GM19452 (cell line): Measurements from ENCODE around the gene ZCCHC10.
A peak's percentile ranks its signal among the peaks of the same experiment; 100 is the strongest.
"Not testable (repeated sequence)": the region's sequence is repeated elsewhere in the genome, so short reads cannot be mapped to it uniquely, and the experiment has no call there.

ENCODE experiments used
- ATAC-seq: cut with Tn5 transposase; IDR thresholded peaks from one replicate; pipeline ENCODE4 v1.9.1; 2021; ENCODE audit not compliant: unreplicated experiment

The ZCCHC10 gene

DNA sequence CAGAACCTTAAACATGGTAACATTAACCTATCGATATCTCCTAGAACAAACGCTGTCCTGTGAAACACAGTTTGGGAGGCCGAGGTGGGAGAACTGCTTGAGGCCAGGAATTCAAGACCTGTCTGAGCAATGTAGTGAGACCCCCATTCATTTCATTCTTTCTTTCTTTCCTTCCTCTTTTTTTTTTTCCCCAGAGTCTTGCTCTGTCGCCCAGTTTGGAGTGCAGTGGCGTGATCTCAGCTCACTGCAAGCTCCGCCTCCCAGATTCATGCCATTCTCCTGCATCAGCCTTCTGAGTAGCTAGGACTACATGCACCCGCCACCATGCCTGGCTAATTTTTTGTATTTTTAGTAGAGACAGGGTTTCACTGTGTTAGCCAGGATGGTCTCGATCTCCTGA, 20.2 kb upstream of the ZCCHC10 start:
- not testable (repeated sequence) for ATAC-seq

GRCh38 chr5:133041910-133042309, 15.6 kb upstream of the ZCCHC10 start:
- no peak for ATAC-seq

- ATAC-seq: no peak
These were observed 14.9 kb upstream of the ZCCHC10 start for GRCh38 chr5:133041157-133041784.

DNA sequence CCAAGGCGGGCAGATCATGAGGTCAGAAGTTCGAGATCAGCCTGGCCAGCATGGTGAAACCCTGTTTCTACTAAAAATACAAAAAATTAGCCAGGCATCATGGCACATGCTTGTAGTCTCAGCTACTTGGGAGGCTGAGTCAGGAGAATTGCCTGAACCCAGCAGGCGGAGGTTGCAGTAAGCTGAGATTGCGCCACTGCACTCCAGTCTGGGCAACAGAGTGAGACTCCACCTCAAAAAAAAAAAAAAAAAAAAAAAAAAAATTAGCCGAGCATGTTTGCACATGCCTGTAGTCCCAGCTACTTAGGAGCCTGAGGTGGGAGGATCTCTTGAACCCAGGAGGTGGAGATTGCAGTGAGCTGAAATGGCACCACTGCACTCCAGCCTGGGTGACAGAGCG, 10.3 kb upstream of the ZCCHC10 start:
- not testable (repeated sequence) for ATAC-seq

GRCh38 chr5:133035224-133035623, 8.9 kb upstream of the ZCCHC10 start:
- no peak for ATAC-seq

GRCh38 chr5:133034064-133034463, 7.7 kb upstream of the ZCCHC10 start:
- ATAC-seq: no peak

GRCh38 chr5:133032852-133033742, 6.7 kb upstream of the ZCCHC10 start:
- ATAC-seq: peak; percentile 66

DNA sequence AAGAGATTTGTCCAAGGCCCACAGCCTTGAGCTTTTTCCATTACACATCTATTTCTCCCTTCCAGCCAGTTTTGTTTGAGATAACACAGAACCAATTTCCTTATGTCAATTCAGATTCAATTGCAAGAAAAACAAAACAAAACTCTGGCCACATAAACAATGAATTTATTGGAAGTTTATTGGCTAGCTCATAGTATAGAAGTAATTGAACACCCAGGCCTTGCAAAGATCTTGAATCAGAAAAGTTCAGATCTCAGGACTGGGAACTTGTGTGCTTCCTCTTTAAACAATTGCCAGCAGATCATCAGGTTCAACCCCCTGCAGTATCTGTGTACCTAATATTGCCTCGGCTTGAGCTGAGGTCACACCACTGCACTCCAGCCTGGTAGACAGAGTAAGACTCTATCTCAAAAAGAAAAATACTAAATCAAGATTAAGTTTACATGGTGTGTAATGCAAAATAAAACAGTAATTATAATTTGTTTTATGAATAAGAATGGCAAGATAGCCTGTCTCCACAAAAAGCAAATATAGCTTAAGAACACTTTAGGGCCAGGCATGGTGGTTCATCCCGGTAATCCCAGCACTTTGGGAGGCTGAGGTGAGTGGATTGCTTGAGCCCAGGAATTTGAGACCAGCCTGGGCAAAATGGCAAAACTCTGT, 4.1 kb upstream of the ZCCHC10 start:
- no peak for ATAC-seq

- no peak for ATAC-seq
These were observed 3.1 kb upstream of the ZCCHC10 start for GRCh38 chr5:133029416-133029815.

GRCh38 chr5:133026664-133027153, 360 bp upstream of the ZCCHC10 start:
- ATAC-seq: no peak

DNA sequence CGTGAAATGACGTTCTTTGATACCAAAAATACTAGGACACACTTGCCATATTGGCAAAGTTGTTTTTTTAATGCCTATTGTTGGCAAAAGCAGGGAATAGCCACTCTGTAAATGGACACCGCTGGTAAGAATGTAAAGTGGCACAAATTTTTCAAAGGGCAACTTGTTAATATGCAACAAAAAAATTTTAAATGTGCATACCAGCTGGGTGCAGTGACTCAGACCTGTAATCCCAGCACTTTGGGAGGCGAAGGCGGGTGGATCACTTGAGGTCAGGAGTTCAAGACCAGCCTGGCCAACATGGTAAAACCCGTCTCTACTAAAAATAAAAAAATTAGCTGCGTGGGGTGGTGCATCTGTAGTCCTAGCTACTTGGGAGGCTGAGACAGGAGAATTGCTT, 6.9 kb downstream of the ZCCHC10 start:
- not testable (repeated sequence) for ATAC-seq

GRCh38 chr5:133017964-133018363, 8.4 kb downstream of the ZCCHC10 start:
- no peak for ATAC-seq

GRCh38 chr5:133015466-133015865, 10.9 kb downstream of the ZCCHC10 start:
- no peak for ATAC-seq

- not testable (repeated sequence) for ATAC-seq
These were observed 17.9 kb downstream of the ZCCHC10 start for GRCh38 chr5:133008455-133008854.

- no peak for ATAC-seq
These were observed 19.7 kb downstream of the ZCCHC10 start for GRCh38 chr5:133006653-133007052.

DNA sequence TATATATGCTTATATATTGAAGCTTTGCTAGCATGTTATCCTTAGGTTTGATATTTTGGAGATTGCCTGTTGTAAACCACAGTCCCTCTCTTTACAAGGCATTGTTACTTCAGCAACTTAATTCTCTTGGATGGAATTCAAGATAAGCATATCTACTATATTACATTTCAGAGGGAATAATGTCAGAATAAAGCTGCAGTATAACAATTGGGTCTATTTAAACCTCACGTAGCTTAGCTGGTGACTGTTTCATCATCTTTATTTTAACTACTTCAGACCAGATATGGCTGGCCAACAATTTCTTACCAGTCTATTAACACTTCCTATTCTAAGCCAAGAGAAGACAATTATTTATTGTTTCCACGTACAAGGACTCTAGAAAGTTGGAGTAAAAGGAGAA, 27.1 kb downstream of the ZCCHC10 start:
- no peak for ATAC-seq

- no peak for ATAC-seq
These were observed 27.8 kb downstream of the ZCCHC10 start for GRCh38 chr5:132998556-132998955.

DNA sequence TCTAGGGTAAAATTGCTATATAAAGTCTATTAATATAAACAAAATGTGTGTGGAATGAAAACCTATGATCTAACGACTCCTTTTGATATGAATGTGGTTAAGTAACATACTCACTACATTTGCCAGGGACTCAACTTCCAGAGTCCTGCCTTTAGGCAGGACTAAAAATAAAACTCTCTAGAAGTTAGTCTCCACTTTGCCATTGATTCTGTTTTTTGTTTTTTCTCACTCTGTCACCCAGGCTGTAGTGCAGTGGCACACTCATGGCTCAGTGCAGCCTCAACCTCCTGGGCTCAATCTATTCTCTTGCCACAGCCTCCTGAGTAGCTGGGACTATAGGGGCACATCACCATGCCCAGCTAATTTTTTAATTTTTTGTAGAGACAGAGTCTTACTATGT, 30.0 kb downstream of the ZCCHC10 start:
- no peak for ATAC-seq

DNA sequence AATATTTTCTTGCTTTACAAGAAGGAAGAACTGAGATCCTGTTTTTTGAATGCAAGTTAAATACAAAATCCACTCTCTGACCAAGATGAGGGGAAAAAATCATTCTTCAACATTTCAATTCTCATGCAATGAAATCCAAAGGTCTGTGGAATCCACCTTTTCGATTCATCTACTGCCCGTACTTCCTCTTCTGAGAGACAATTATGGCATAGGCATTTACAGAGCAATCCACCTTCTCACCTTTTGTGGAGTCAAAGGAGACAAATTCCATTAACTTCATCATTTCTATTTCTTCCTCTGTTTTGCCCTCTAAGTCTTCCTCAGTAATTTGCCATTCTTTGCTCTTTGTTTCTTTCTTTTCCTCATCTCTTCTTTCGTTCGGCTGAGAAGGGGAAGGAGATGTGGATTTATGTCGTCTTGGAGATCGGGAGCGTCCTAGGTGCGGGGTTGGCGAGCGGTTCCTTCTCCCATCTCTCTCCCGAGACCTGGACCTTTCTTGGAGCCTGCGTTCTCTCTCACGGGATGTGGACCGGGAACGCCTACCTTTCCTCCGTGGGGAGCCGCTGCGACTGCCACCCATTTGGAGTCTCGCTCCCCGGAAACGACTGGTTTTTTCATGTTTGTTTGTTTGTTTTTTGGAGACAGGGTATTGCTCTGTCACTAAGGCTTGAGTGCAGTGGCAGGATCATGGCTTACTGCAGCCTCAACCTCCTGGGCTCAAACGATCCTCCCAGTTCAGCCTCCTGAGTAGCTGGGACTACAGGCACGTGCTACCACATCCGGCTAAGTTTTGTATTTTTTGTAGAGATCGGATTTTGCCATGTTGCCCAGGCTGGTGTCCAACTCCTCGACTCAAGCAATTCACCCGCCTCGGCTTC, 38.6 kb downstream of the ZCCHC10 start:
- ATAC-seq: no peak

GRCh38 chr5:132982971-132983370, 43.4 kb downstream of the ZCCHC10 start:
- not testable (repeated sequence) for ATAC-seq

DNA sequence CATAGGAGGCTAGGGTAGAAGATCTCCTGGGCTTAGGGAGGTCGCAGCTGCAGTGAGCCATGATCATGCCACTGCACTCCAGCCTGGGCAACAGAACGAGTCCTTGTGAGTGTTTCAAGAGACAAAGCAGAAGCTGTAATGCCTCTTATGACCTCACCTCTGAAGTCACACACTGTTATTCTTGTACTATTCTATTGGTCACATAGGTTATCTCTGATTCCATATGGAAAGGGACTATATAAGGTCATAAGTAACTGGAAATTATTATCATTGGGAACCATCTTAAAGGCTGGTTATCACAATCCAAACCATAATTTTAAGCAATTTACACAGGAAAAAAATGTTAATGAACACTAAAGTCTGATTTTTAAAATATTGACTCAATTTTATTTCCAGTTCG, 45.1 kb downstream of the ZCCHC10 start:
- no peak for ATAC-seq
